HG03571 (cell line): ENCODE results near the gene SHROOM2.

Source experiments
- ATAC-seq: cut with Tn5 transposase; IDR thresholded peaks from one replicate; pipeline ENCODE4 v1.9.1; 2021; ENCODE audit not compliant: unreplicated experiment

Gene SHROOM2

DNA sequence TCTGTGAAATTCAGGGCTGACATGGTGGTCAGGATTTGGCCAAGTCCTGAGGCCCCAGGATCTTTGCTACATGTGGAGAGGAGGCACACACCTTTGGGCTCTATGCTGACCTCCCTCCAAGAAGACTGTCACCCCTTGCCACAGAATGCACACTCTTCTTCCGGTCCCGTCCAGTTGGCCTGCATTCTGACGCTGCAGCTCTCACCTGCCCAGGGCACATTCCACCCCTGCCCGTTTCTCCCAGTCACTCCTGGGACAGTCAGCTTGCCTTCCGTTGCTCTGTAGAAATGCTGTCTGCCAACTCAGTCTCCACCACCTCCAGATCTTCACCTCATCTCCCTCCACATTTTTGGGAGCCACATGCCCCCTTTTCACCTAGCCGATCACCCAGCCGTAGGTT, 76.7 kb downstream of the SHROOM2 start:
- ATAC-seq = no peak

DNA sequence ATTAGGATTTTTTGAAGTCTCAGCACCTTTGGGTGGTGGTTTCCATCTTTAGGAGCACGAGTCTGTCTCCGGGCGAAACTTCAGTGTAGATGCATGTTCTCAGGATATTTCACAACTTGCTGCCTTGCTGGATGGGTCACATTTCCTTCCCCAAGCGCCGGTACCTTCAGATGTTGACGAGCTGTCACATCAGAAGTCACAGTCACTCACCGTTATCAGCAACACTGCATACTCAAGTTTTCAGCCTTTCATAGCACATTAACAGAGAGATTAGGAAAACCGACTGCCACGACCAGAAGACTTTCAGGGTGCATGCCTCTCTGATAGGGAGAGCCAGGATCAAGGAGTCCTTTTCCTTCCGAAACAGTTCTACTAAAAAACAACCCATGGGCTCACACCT, 77.8 kb downstream of the SHROOM2 start:
- ATAC-seq = no peak

DNA sequence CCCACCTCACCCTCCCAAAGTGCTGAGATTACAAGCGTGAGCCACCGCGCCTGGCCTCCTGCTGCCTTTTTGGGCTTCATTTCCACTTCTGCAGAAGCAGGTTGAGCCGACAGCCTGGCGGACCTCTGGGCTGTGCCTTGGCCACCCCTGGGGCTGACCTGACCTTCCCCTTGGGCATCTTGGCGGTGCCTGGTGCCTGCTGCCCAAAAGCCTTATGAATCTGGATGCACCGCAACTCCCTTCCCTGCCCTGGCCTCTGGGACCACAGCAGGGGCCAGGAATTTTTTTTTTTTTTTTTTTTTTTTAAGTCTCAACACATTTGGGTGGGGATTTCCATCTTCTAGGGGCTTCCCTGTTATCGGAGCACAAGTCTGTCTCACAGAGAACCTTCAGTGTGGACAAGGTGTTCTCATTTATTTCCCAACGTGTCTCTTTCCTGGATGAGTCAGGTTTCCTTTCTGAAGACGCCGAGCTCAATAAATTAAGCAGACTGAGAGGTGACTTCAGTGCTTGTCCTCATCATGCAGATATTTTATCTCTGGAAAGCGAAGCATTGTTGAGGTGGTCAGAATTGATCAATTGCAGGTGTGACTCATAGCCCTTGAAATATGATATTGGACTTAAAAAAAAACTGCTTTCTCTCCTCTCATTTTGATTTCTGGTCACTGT, 79.7 kb downstream of the SHROOM2 start:
- ATAC-seq = no peak

DNA sequence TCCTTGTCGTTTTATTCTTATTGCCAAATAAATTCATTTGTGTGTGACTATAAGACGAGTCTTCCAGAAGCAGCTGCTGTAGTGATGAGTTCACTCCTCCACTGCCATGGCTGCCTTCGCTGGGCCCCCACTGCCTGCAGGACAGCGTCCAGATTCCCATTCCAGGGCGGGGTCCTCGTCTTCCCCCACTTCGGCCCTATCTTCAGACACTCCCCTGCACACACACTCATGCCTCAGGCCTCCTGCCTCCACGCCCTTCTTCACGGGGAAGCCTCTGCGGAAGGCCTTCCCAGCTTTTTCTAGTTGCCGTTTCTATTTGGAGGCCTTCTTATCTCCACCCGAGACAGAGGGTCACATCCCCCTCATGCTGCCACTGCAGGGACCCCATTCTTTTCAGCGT, 80.4 kb downstream of the SHROOM2 start:
- ATAC-seq = no peak

DNA sequence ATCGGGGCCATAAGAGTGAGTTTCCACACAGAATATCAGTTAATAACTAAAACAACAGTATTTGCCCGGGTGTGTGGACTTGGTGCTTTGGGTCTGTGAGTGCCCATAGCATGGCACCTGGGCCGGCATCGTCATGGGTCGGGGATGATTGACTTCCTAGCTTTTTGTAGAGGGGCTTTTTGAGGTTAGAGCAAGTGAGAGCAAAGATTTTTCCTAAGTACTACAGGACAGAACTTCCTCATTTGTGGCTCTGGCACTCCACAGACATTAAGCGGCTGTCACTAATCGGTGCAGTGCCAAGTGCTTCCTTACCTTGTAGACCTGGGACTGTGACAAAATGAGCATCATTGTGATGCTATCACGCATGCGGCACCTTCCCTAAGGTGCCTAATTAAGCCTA, 81.0 kb downstream of the SHROOM2 start:
- ATAC-seq = no peak

DNA sequence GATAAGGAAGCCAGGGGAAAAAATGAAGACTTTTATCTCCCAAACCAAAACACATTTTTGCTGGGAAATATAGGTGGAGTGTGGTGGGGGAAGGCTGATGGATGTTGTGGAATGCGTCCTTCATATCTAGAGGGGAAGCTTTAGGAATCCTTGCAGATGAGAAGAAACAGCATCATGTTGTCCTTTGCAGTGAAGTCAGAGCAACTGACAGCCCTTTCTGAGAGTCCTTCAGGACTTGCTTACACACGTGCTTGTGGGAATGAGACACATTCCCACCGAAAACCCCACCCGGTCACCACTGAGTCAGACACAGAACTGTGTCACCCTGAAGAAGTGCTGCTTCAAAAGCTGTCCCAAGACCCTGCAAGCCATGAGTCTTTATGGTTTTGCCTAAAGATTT, 81.5 kb downstream of the SHROOM2 start:
- ATAC-seq = no peak

DNA sequence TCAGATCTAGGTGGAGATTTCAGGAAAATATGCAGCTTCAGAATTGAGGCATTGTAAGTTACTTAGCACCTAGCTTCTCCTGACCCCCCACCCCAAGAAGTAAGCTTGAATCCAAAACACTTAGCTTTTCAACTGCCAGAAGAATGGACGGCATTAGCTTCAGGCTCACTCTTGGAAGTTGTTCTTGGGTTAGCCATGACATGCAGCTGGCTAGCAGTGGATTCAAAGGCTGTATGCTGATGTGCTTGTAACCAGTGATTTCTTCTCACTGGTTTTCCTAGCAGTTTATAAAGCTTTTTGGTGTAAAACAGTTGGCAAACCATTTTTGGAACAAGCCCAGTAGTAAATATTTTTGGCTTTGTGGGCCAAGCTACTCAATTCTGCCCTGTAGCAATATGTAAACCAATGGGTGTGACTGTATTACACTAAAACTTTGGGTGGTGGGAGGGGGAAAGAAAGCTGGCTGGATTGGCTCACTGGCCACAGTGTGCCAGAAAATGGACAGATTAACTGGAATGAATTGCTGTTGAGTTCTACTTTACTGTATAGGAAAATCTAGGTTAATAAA, 85.6 kb downstream of the SHROOM2 start:
- no peak for ATAC-seq

DNA sequence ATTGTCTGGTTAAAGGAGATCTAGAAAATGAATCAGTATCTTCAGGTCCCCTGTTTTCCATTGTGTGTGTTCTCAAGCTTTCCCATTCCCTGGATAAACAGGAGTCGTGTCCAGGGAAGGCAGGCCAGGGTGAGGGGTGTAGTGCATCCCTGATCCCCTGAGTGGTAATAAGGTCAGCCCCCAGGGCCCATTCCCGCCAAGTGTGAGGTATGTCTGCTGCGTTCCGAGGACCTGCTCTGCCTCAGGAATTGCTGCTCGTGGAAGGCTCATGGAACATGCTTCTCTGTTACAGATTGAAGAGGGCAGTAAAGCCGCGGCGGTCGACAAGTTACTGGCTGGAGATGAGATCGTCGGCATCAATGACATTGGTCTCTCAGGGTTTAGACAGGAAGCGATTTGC, 87.1 kb downstream of the SHROOM2 start:
- ATAC-seq = no peak

DNA sequence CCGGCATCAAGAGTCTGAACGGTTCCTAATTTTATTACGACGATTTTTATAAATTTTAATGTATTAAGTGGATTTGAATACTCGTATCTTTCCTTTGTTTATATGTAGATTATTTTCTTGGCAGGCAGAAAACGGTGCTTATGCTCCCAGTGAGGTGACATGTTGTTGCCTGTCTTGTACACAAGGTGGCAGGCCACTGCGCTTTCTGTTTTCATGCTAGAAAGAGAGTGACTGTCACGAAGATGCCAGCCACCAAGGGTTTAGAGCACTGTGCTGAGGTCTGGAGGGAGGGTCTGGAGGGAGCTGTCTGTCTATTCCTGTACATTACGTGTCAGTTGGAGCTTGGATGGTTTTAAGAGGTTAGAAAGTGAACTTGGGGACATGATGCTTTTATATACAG, 87.7 kb downstream of the SHROOM2 start:
- ATAC-seq = peak; percentile 66

DNA sequence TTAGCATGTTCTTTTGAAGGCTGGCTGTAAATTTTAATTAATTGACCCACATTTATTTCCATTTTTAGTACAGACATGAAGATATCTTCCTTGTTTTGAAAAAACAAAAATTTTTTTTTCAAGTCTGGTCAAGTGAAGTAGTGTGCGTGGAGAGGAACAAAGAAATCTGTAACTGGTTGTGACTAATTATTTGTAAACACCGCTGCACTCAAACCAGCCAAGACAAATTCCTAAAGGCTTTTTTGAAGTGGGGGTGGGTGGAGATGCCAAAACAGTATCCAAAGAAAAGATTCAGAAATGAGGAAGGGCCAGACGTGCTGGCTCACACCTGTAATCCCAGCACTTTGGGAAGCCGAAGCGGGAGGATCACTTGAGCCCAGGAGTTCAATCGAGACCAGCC, 88.3 kb downstream of the SHROOM2 start:
- ATAC-seq = no peak

DNA sequence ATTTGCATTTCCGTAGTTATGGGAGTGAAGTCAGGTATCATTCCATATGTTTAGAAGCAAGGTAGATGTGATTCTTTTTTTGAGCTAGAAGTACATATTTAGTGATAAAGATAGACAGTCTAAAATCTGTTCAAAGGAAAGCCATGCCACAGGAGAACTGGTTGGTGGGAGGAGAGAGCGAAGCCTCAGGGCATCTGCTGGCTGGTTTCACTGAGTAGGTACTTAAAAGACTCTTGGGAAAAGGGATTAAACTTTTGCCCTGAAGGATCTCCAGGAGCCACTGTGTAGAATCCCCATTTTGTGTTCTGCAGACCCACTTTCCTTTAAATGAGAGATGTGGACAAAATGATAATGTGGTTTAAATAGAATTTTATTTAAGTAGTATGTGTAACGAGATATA, 89.6 kb downstream of the SHROOM2 start:
- no peak for ATAC-seq

DNA sequence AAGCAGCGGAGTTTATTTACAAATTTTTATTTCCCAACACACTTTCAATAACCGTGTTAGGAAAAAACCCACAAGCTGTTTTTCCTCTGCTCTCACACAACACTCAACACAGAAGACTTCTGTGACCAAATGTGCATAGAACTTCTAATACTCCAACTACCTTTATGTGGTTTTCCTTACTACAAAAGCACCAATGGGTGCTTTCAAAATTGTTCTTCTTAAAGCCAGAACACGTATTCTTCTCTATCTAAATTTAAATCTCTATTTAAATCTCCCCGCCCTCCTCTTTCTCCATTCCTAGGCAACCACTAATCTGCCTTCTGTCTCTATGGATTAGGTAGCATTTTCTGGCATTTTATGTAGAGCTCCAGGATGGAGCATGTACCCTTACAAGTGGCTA, 90.0 kb downstream of the SHROOM2 start:
- ATAC-seq = no peak

DNA sequence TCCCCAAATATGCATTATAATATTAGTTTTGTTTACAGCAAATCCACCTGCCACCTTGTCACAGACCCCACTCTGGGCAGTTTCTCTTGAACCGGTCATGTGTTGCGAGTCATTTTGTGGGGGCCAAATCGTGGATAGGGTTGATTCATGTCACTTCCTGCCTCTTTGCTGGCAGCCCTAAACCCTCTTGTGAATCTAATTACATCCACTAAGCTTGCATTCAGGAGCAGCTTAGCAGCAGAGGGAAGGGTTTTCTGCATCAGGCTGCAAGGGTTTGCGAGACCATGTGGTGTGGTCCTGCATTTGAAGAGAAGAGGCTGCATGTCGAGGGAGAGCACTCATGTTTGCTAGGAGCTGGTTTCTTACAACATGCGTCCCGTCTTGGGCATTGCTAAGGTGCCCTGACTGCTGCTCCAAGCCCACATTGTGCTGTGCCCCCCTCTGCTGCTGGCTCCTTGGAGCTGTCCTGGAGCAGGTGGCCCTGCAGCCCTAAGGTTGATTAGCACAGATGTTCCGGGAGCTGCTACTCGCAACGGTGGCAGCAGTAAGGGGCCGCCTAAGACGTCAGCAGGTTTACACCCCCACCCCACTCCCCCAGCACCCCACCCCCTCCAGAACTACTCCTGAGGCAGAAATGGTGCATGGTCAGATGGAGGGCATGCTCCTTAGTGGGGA, 92.1 kb downstream of the SHROOM2 start:
- ATAC-seq = no peak

DNA sequence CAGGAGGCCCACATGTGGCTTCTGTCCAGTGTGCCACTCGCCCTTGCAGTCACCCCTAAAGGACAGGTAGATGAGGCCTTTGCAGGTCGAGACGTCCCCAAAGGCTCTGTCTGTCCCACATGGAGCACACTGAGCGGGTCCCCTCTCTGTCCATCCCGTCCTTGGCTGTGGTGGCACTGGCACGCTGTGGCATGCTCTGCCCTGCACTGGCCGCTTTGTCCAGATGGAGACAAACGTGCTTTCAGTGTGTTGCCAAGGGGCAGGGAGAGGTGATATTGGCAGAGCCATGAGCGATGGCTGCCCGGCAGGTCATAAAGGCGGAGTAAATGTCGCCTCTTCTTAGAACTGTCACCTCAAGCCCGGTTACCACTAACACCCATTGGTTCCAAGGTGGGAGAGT, 94.0 kb downstream of the SHROOM2 start:
- no peak for ATAC-seq

DNA sequence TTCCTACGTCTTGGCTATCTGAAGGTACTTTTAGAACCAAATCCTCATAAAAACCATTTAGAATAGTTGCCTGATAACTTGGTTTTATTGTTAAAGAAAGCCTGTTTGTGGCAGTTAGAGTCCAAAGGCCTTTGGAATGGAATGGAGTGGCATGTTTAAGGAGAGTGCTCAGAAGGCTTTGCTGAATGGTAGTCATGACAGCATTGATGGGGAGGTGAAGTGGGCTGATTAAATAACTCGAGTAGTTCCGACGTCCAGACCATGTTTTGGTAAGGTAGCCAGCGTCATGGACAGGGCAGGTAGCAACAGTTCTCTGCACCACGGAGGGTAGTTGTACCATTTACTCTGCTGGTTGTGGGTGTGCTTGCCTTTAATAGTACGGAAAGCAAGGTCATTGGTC, 94.6 kb downstream of the SHROOM2 start:
- no peak for ATAC-seq

DNA sequence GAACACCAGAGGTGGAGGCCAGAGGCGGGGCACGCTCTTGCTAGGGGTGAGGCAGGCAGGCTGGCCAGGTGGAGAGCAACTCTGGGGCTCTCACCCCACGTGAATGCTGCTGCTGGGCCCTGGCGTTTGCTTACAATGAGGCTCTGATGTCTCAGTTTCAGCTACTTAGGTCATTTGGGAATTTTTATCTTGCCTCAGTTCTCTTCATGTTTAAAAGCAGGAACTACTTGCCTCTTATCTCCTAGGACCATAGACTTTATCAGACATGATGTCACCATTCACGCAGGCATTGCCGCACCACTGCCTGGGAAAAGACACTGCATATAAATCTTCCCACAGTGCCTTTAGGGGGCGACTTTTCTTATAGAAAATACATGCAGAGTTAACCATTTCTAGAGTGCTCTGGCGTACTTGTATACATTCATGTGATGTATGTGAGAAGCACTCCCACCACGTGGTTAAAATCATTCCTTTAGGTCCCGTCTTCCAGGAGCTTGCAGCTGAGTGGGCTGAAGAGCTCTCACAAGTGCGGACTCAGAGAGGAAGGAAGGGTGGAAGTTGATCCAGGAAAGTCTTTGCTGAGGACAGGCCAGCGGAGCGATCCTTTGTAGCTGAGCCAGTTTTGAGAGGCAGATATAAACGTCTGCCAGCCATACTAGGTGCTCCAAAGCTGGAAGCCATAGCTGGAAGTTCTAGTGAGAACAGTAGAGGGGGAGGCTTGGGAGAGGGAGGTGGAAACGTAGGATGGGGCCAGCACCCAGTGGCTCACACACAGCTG, 96.6 kb downstream of the SHROOM2 start:
- no peak for ATAC-seq

DNA sequence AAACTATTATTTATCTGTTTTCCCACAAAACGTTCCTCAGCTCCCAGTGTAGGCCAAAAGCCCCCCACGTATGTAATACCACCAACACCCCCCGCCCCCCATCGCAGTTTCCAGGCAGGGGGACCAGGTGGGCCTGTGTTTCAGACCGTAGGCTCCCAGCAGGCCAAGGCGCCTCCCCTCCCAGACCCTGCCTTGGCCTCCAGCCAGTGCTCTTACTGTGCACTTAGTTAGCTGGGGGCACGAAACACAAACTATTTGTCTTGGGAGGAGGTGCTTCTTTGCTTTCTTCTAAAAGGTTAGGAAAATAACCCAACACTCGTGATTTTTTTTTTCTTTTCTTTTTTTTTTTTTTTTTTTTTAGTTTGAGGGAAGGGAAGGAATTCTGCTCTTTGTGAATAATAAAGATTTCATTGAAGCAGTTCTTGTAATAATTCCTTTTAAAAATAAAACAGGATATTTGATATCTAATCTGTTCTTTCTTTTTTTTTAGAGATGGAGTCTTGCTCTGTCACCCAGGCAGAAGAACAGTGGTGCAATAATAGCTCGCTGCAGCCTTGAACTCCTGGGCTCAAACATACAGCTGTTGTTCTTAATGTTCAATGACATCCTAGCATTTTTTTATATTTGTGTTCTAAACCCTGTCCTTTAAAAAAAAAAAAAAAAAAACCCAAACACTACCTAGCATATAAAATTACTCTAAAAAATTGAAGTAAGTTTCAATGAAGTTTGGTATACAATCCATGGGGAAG, 98.0 kb downstream of the SHROOM2 start:
- ATAC-seq = no peak

DNA sequence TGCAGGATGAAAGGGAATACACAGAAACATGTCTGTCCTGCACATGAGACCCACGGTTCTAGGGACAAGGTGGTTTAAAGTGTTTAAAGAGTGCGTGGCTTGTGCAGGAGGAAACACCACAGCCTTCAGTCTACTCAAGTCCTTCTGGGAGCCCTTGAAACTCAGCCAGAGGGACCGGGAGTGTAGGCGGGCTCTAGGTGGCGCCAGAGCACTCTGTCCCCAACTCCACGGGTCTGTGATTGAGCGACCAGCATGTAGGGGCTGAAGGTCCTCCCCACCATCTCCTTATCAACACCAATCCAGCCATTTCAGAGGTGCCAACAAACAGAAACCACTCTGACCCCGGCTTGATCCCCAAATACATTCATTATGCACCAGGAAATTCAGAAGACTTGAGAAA, 98.9 kb downstream of the SHROOM2 start:
- peak; percentile 68 for ATAC-seq

DNA sequence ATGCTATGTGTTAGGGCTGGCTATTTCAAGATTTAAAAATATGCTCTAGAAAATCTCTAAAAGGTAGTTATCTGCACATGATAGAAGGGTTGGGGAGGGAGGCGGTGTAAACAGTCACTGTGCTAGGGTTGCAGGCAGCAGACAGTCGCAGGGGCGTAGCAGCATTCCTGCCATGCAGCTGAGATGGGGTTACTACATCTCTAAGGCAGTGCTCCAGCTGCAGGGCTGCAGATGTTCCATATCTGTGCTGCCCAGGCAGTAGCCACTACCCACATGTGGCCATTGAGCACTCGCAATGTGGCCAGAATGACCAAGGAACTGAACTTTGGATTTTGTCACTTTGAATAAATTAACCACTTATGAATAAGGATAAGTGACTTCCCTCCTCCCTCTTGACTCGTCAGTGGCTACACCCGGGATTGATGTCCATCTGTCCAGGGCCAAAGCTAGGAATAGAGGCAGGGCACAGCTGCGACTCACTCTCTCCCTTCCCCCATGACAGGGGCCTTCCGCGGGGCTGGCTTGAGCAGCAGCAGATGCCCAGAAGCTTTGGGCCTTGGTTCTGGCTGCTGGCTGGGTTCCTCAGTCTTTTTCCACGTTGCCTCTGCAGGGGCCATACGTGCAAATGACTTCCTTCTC, 101.5 kb downstream of the SHROOM2 start:
- ATAC-seq = no peak

DNA sequence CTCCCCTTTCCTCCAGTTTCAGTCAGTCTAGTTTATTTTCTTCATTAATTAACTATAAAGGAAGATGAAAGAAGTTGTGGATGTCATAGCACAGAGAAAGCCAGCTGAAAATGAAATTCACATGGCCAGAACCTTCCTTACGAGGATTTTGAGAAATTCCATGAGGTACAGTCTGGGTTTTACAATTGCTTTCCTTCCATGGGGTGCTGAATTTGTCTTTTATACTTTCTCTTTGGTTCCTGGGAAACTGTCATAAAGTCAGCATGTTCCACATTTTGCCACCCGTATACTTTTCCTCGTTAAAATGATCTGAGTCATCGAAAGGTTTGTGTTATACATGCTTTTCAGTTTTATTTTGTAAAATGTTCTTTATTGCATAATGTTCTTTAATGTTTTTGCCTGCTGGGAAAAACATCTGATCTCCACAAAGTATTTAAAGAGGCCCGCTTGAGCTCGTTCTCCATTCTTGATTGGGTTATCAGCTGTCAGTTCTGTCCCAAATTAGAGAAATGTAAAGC, 102.8 kb downstream of the SHROOM2 start:
- ATAC-seq = no peak
